ENCODE results near the gene OR5K3.

Gene OR5K3

GRCh38 chr3:98359993-98360675, 30.3 kb upstream of the OR5K3 start:
- no peak for TF ChIP-seq POLR2AphosphoS5 (IDR thresholded peaks at IDR 0.05; ENCODE audit: low read depth)
- TF ChIP-seq GABPA (IDR thresholded peaks at IDR 0.05; ENCODE audit: low read depth): no peak
- no peak for TF ChIP-seq SPI1 (IDR thresholded peaks at IDR 0.05; ENCODE audit: borderline replicate concordance, low read depth)
- TF ChIP-seq, protein P1, sequence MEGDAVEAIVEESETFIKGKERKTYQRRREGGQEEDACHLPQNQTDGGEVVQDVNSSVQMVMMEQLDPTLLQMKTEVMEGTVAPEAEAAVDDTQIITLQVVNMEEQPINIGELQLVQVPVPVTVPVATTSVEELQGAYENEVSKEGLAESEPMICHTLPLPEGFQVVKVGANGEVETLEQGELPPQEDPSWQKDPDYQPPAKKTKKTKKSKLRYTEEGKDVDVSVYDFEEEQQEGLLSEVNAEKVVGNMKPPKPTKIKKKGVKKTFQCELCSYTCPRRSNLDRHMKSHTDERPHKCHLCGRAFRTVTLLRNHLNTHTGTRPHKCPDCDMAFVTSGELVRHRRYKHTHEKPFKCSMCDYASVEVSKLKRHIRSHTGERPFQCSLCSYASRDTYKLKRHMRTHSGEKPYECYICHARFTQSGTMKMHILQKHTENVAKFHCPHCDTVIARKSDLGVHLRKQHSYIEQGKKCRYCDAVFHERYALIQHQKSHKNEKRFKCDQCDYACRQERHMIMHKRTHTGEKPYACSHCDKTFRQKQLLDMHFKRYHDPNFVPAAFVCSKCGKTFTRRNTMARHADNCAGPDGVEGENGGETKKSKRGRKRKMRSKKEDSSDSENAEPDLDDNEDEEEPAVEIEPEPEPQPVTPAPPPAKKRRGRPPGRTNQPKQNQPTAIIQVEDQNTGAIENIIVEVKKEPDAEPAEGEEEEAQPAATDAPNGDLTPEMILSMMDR (IDR thresholded peaks at IDR 0.05; ENCODE audit: insufficient read depth, low read length): no peak
- H3K27ac ChIP-seq (replicated peaks): no peak overlapping the region
- no peak overlapping the region for H3K4me3 ChIP-seq (replicated peaks; ENCODE audit: insufficient read depth, low read length)
- peak in 1 of 2 experiments; percentile 9 for DNase-seq (ENCODE audit: low read depth in 1 of 2, low spot score in 1 of 2)
- H3K27me3 ChIP-seq (ENCODE audit: insufficient read depth, poor library complexity, severe bottlenecking): no peaks in the 10 kb centered on the region

DNA sequence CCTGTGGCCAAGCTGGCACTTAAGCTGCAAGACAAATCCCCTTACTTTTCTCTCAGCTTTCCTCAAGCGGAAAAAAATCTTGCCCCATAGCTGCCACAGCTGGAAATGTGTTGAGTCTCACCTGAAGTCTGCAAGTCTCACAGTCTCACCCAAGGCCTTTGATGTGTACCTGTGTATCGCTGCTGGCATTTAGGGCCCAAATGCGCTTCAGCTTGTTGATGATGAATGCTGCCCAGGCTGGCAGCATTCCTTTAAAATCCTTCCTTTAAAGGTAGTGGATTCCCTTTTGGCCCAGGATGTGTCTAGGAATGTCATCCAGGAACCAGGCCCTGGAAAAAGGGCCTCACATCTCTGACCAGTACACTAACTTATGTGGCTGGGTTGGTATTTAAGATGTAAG, 29.8 kb upstream of the OR5K3 start:
- no peak overlapping the region for H3K27ac ChIP-seq (replicated peaks)
- H3K27me3 ChIP-seq (ENCODE audit: insufficient read depth, poor library complexity, severe bottlenecking): no peaks in the 10 kb centered on the region
- H3K4me3 ChIP-seq (replicated peaks; ENCODE audit: insufficient read depth, low read length): no peak overlapping the region
- TF ChIP-seq GABPA (IDR thresholded peaks at IDR 0.05; ENCODE audit: low read depth): no peak
- TF ChIP-seq, protein P2, sequence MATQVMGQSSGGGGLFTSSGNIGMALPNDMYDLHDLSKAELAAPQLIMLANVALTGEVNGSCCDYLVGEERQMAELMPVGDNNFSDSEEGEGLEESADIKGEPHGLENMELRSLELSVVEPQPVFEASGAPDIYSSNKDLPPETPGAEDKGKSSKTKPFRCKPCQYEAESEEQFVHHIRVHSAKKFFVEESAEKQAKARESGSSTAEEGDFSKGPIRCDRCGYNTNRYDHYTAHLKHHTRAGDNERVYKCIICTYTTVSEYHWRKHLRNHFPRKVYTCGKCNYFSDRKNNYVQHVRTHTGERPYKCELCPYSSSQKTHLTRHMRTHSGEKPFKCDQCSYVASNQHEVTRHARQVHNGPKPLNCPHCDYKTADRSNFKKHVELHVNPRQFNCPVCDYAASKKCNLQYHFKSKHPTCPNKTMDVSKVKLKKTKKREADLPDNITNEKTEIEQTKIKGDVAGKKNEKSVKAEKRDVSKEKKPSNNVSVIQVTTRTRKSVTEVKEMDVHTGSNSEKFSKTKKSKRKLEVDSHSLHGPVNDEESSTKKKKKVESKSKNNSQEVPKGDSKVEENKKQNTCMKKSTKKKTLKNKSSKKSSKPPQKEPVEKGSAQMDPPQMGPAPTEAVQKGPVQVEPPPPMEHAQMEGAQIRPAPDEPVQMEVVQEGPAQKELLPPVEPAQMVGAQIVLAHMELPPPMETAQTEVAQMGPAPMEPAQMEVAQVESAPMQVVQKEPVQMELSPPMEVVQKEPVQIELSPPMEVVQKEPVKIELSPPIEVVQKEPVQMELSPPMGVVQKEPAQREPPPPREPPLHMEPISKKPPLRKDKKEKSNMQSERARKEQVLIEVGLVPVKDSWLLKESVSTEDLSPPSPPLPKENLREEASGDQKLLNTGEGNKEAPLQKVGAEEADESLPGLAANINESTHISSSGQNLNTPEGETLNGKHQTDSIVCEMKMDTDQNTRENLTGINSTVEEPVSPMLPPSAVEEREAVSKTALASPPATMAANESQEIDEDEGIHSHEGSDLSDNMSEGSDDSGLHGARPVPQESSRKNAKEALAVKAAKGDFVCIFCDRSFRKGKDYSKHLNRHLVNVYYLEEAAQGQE (IDR thresholded peaks at IDR 0.05; ENCODE audit: insufficient replicate concordance, low read depth): no peak
- TF ChIP-seq, protein P1 (IDR thresholded peaks at IDR 0.05; ENCODE audit: insufficient read depth, low read length): no peak
- TF ChIP-seq POLR2AphosphoS5 (IDR thresholded peaks at IDR 0.05; ENCODE audit: low read depth): no peak
- no peak for TF ChIP-seq SPI1 (IDR thresholded peaks at IDR 0.05; ENCODE audit: borderline replicate concordance, low read depth)
- DNase-seq (ENCODE audit: low read depth in 1 of 2, low spot score in 1 of 2): no peak

GRCh38 chr3:98361289-98361688, 29.2 kb upstream of the OR5K3 start:
- H3K27me3 ChIP-seq (ENCODE audit: insufficient read depth, poor library complexity, severe bottlenecking): no peaks in the 10 kb centered on the region

More at GRCh38 chr3:98361289-98361688, 29.2 kb upstream of the OR5K3 start:
- Histone ChIP-seq H3K4me3 (replicated peaks; ENCODE audit: insufficient read depth, low read length) (no peak overlapping the region), H3K27ac (replicated peaks) (no peak overlapping the region)
- no peak for DNase-seq (ENCODE audit: low read depth in 1 of 2, low spot score in 1 of 2)
- TF ChIP-seq, protein P1 (IDR thresholded peaks at IDR 0.05; ENCODE audit: insufficient read depth, low read length): no peak
- TF ChIP-seq POLR2AphosphoS5 (IDR thresholded peaks at IDR 0.05; ENCODE audit: low read depth) (no peak), SPI1 (IDR thresholded peaks at IDR 0.05; ENCODE audit: borderline replicate concordance, low read depth) (no peak), GABPA (IDR thresholded peaks at IDR 0.05; ENCODE audit: low read depth) (no peak)
- TF ChIP-seq, protein P2 (IDR thresholded peaks at IDR 0.05; ENCODE audit: insufficient replicate concordance, low read depth): no peak

Measured in HL-60 (cell line).